Prostate gland (tissue), 2 donors: ENCODE measurements around the gene GABRB3. TPM values are rescaled to one million over a fixed set of nuclear protein-coding genes. Genes with fewer than 3 reads are reported as not detected.

ENCODE experiments used
- DNase-seq: peaks from one replicate; pipeline ENCODE4 v3.0.0-alpha.2; 2019; ENCODE audit warnings: low spot score
- H3K27ac ChIP-seq, 2 donors: fragments of 200-600 bp; sonication (generic); 2 replicates each; pipeline ENCODE4 v1.5.1; 2017 to 2019
- H3K27me3 ChIP-seq: fragments of 200-600 bp; sonication (generic); replicated peaks from 2 replicates; pipeline ENCODE4 v1.5.1; 2019; ENCODE audit not compliant: insufficient read depth
- H3K36me3 ChIP-seq, 2 donors: fragments of 200-600 bp; sonication (generic); 1 replicate in 1 of 2; 2 replicates in 1 of 2; pipeline versions ENCODE4 v1.5.1 to v1.8.1; 2017 to 2019
- H3K4me1 ChIP-seq: fragments of 200-600 bp; sonication (generic); replicated peaks from 2 replicates; pipeline ENCODE4 v1.5.1; 2019
- H3K4me3 ChIP-seq, 2 donors: fragments of 200-600 bp; sonication (generic); 2 replicates each; pipeline ENCODE4 v1.5.1; 2017 to 2019
- H3K9me3 ChIP-seq: fragments of 200-600 bp; sonication (generic); 2 replicates; pipeline ENCODE4 v1.5.1; 2017
- CTCF ChIP-seq, 4 experiments: fragments of 200-600 bp in 2 of 4; fragments of 450-650 bp in 2 of 4; sonication (generic) in 2 of 4; IDR thresholded peaks; 1 replicate in 3 of 4; 2 replicates in 1 of 4; pipeline ENCODE4 v1.5.1; 2016 to 2019; ENCODE audit warnings: antibody characterized with exemption in 4 of 4, mild to moderate bottlenecking in 2 of 4, moderate library complexity in 2 of 4
- POLR2A ChIP-seq: fragments of 450-650 bp; IDR thresholded peaks from one replicate; pipeline ENCODE4 v1.6.1; 2016; ENCODE audit warnings: antibody characterized with exemption, mild to moderate bottlenecking
- POLR2AphosphoS5 ChIP-seq: sonication (generic); formaldehyde crosslinking; IDR thresholded peaks from one replicate; pipeline ENCODE4 v1.6.1; 2017; ENCODE audit warnings: antibody characterized with exemption
- WGBS: methylation state at CpG from one replicate; pipeline ENCODE4 v1.1.5; 2018; 5-methylcytosine and 5-hydroxymethylcytosine counted together
- intact Hi-C: fragments of 100-400 bp; cut with DNase I; formaldehyde crosslinking; loops from one replicate; pipeline ENCODE4 v1.14.2; 2022
- total RNA-seq, 2 donors: library from RNA; depleted of rRNA; stranded (reverse); fragments of >200 nt; gene quantifications; one replicate each; pipeline ENCODE4 v1.1.0, GENCODE V29; 2016

GABRB3 gene
- total RNA-seq, 2 donors from 2014 or later, result 10.3 to 12.4 TPM

- H3K27me3 ChIP-seq, result no peaks in the 10 kb centered on the region
- no peaks in the 10 kb centered on the region for H3K9me3 ChIP-seq
- no peaks in the 10 kb centered on the region for H3K36me3 ChIP-seq
- intact Hi-C loops, result no loop called here
- no peaks in the 10 kb centered on the region for H3K4me1 ChIP-seq
- no peak overlapping the region for H3K27ac ChIP-seq
- H3K4me3 ChIP-seq, result no peak overlapping the region
- no peak for DNase-seq
- TF ChIP-seq CTCF (IDR thresholded peaks at IDR 0.05) (no peak), POLR2A (no peak), POLR2AphosphoS5 (no peak)
- WGBS, result 85% methylated on average over 9 of the region's 9 CpGs
These were observed 127.9 kb downstream of the GABRB3 start for GRCh38 chr15:26644948-26645347.

- Histone ChIP-seq H3K4me3 (no peak overlapping the region), H3K9me3 (no peaks in the 10 kb centered on the region), H3K27me3 (no peaks in the 10 kb centered on the region), H3K36me3 (no peaks in the 10 kb centered on the region), H3K4me1 (no peaks in the 10 kb centered on the region), H3K27ac (no peak overlapping the region)
- no peak for DNase-seq
- intact Hi-C loops, result no loop called here
- 89% methylated on average over 6 of the region's 6 CpGs for WGBS
- no peak for TF ChIP-seq POLR2A
- TF ChIP-seq POLR2AphosphoS5, result no peak
- TF ChIP-seq CTCF (IDR thresholded peaks at IDR 0.05), result no peak
These were observed 131.7 kb downstream of the GABRB3 start for GRCh38 chr15:26641144-26641543.

DNA sequence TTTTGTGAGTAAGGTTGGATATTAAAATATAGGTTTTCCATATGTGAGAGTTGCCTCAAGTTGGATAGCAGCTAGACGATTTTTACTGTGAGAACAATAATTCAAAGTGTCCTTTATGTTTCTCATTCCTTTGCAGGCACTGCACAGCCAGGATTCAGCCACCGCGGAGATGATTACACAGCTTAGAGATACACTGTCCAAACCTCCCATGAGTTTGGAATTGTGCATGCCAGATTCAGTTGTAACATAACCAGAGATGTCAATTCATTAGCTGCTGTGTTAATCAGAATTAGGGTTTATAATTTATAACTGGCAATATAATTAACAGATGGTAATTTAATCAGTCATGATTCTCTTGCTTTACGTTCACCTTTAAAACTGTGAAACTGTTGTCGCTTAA lies 132.3 kb downstream of the GABRB3 start:
- no peaks in the 10 kb centered on the region for H3K27me3 ChIP-seq
- no peaks in the 10 kb centered on the region for H3K4me1 ChIP-seq
- intact Hi-C loops, result no loop called here
- no peak overlapping the region for H3K27ac ChIP-seq
- WGBS, result 81% methylated on average over 5 of the region's 5 CpGs
- no peaks in the 10 kb centered on the region for H3K36me3 ChIP-seq
- no peaks in the 10 kb centered on the region for H3K9me3 ChIP-seq
- no peak overlapping the region for H3K4me3 ChIP-seq
- no peak for DNase-seq
- TF ChIP-seq POLR2AphosphoS5 (no peak), CTCF (IDR thresholded peaks at IDR 0.05) (no peak), POLR2A (no peak)

- Histone ChIP-seq H3K27ac (no peak overlapping the region), H3K9me3 (no peaks in the 10 kb centered on the region)
- WGBS, result 66% methylated on average over 9 of the region's 9 CpGs
These were observed 132.9 kb downstream of the GABRB3 start for GRCh38 chr15:26639966-26640365.

More at GRCh38 chr15:26639966-26640365, 132.9 kb downstream of the GABRB3 start:
- TF ChIP-seq POLR2AphosphoS5 (no peak), POLR2A (no peak), CTCF (IDR thresholded peaks at IDR 0.05) (no peak)
- H3K27me3 ChIP-seq, result no peaks in the 10 kb centered on the region
- H3K4me3 ChIP-seq, result no peak overlapping the region
- DNase-seq, result no peak
- H3K36me3 ChIP-seq, result no peaks in the 10 kb centered on the region
- H3K4me1 ChIP-seq, result no peaks in the 10 kb centered on the region
- intact Hi-C loops, result no loop called here
